LNCaP clone FGC (cell line): ENCODE results near the gene SPN.
"Not testable (repeated sequence)": the region's sequence is repeated elsewhere in the genome, so short reads cannot be mapped to it uniquely, and the experiment has no call there.

Source experiments
- DNase-seq: peaks from one replicate; pipeline ENCODE4 v3.0.0-alpha.2; 2011; ENCODE audit warnings: low read depth
- H3K4me3 ChIP-seq: 2 replicates; pipeline ENCODE4 v1.5.1; 2011; ENCODE audit warnings: mild to moderate bottlenecking, low read depth, low read length, control low read depth
- CTCF ChIP-seq: IDR thresholded peaks from 2 replicates; pipeline ENCODE4 v1.5.1; 2012; ENCODE audit warnings: mild to moderate bottlenecking; ENCODE audit not compliant: control insufficient read depth, insufficient read depth; ENCODE audit errors: extremely low read depth

SPN gene

GRCh38 chr16:29649588-29650494 is 13.2 kb upstream of the SPN start:
- H3K4me3 ChIP-seq: no peak overlapping the region
- DNase-seq: no peak
- no peak for TF ChIP-seq CTCF

- no peak for TF ChIP-seq CTCF
- no peak for DNase-seq
- H3K4me3 ChIP-seq: no peak overlapping the region
Measured at GRCh38 chr16:29650771-29651170, 12.3 kb upstream of the SPN start.

GRCh38 chr16:29651774-29652349 is 11.2 kb upstream of the SPN start:
- no peak for TF ChIP-seq CTCF
- DNase-seq: no peak
- H3K4me3 ChIP-seq: no peak overlapping the region

GRCh38 chr16:29653471-29653870 is 9.6 kb upstream of the SPN start:
- no peak for TF ChIP-seq CTCF
- no peak overlapping the region for H3K4me3 ChIP-seq
- no peak for DNase-seq

GRCh38 chr16:29653890-29654289 is 9.2 kb upstream of the SPN start:
- not testable (repeated sequence) for H3K4me3 ChIP-seq, DNase-seq

GRCh38 chr16:29656688-29657523 is 6.1 kb upstream of the SPN start:
- no peak overlapping the region for H3K4me3 ChIP-seq
- DNase-seq: no peak
- TF ChIP-seq CTCF: no peak

GRCh38 chr16:29658705-29659104 is 4.3 kb upstream of the SPN start:
- no peak overlapping the region for H3K4me3 ChIP-seq
- TF ChIP-seq CTCF: no peak
- DNase-seq: no peak
